Cerebellar nuclear complex (tissue), 1 donor: ENCODE measurements around the gene FRS3.

ENCODE experiments used
- DNase-seq, 2 experiments: peaks; one replicate each; lab custom pipeline; 2025; lab: John Stamatoyannopoulos, UW

The FRS3 gene

GRCh38 chr6:41790045-41790444 is 10.3 kb upstream of the FRS3 start:
- DNase-seq = no peak

DNA sequence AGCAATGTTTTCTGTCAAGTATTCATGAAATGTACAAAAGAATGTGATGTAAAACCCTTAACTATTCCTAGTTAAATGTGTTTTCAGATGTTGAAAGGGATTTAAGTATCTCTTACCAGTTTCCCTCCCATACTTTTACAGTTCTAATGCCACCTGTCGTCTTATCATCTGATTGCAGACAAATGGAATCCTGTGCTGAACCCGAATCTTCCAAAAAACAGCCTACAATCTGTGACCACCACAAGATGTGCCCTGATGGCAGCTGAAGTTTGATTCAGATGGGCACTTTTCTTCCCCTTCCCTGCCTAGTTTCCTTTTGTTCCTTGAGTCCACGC is 9.7 kb upstream of the FRS3 start:
- no peak for DNase-seq

- peak; percentile 71 to 73 for DNase-seq
Measured at GRCh38 chr6:41787219-41787917, 7.7 kb upstream of the FRS3 start, which contains the start of gene TOMM6. Gene TOMM6, plus strand, starts transcription at chr6:41787694. Its CDS starts 4 bp downstream, at chr6:41787698.

GRCh38 chr6:41786451-41787218 is 6.9 kb upstream of the FRS3 start:
- peak in 1 of 2 experiments; percentile 58 for DNase-seq

DNA sequence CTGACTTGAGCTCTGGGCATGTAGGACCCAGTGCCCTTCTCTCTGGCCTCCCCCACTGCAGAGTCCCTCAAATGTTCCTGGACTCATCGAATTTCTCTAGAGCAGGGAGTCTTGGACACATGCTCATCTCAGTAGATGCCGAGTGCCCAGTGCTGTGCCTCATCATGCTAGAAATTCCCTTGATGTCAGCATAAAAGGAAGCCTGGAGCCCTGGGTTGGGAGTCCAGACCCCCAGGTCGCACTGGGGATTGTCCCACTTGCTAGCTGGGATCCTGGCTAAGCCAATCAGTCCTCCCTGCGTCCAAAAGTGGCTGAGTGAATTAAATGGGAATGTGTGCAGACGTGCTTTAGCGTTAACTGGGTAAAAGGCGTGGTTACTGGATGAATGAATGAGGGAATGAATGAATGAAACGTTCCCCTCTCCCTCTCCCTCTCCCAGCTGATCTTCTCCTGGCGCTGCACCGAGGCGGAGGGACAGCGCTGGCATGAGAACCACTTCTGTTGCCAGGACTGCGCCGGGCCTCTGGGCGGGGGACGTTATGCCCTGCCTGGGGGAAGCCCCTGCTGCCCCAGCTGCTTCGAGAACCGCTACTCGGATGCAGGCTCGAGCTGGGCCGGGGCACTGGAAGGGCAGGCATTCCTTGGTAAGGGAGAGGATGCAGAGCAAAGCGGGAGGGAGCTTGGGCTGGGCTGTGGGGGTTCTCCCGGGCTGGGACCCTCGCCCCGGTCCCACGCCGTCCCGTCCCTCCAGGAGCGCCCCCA is 6.2 kb upstream of the FRS3 start:
- DNase-seq = peak in 1 of 2 experiments; percentile 12

GRCh38 chr6:41785254-41785653 is 5.6 kb upstream of the FRS3 start:
- no peak for DNase-seq

DNA sequence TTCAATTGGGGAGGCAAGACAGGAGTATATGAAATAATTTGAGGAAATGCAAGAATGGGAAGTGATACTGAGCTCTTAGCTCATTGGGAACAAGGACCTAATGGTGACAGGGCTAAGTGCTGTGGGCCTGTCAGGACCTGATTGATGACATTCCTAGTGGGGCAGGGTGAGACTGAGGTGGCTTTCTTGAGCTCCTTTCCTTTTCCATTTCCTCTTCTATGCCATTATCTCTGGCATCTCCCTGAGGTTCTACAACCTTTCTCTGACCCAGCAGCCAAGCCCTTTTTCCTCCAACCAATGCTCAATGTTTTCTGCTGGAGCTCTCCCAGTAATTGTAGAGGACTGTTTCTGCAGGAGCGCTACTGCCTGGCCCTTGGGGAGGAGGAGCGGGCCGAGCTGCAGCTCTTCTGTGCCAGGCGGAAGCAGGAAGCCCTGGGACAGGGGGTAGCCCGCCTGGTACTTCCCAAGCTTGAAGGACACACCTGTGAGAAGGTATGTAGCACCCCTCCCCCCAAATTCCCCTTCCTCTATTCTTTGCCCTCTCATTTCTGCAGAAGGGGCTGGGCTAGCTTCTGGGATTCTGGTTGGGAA is 5.0 kb upstream of the FRS3 start:
- no peak for DNase-seq

GRCh38 chr6:41783106-41783780 is 3.5 kb upstream of the FRS3 start:
- DNase-seq = no peak

- no peak for DNase-seq
Measured at GRCh38 chr6:41781366-41781730, 1.6 kb upstream of the FRS3 start.

DNA sequence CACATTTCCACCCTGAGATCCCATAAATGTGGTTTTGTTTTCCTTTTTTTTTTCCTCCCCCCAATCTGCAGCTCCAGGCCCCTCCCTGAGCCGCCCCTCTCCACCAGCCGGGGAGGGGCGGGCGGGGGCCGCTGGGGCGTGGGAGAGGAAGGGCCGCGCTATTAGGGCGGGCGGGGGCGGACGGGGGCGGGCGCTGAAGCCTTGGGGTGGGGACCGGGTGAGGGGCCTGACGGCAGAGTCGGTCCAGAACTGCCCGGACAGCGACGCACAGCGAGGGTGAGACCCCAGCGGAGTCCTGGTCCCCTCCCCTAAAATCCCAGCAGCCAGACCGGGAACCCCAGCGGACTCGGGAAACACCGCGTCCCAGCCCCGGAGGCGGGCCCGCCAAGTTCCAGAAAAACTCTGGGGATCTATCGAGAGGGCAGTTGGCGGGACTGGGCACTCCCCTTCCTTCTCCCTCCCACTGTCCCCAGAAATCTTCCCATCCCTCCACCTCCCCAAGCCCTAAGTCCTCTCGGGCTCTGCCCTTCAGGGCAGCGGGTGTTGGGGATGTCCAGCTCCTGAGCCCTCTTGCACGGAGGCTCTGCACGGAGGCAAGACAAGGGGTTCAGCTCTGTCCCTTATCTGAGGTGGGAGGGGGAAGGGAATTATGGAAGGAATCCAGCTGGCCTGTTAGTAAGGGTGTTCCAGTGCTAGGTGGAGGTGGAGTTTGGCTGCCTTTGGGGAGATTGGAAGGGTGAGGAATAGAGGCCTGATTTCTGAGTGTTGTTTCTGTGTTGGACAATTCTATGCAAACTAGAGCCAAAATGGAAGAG is 1.1 kb upstream of the FRS3 start, which contains the start of gene PRICKLE4:
Gene PRICKLE4 (plus strand): TSS at position 232 of the 815 bp plus-strand sequence. CDS start 2,692 bp downstream, outside the sequence.
- no peak for DNase-seq

GRCh38 chr6:41779336-41779735 is 364 bp downstream of the FRS3 start:
- DNase-seq = no peak

DNA sequence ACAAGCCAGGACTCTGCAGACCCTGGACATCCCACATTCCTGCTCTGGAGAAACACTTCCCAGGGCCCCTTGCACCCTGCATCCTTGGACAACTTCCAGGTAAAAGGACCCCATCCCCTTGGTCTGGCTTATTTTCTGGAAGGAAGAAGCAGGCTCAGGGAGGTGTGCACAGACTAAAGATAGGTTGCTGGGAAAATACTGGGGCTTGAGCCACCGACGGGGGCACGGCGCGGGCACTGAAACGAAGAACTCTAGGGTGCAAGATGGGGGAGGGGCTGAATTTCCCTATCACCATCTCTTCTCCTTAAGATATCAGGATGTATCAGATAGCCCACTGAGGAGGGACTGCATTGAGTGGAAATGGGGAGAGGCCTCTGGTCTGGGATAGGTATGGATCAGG is 805 bp downstream of the FRS3 start:
- no peak for DNase-seq

- DNase-seq = no peak
Measured at GRCh38 chr6:41777551-41778285, 2.0 kb downstream of the FRS3 start.

DNA sequence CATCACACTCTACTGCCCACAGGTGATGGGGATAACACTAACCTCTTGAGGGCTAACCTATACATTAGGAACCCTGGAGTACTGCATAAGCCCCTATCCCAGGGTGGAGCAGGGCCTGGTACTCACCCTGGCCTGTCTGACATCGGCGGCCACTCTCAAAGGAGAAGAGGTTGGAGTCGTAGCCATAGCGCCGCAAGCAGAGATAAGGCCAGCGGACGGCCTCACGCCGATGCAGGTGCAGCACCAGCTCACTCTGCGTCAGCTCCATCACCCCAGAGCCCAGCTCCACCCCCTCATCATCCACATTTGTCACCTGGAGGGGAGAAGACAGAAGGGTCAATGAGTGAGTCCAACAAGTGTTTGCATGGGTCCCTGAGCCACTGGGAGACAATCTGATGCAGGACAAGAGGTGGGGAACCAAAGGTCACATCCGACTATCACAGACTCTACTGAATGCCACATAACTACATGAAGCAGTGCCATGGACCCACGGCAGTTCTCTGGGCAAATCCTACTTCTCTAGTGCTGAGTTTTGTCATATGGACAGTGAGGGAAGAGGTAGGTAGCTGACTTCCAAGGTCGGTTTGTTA is 4.3 kb downstream of the FRS3 start:
- DNase-seq = no peak

DNA sequence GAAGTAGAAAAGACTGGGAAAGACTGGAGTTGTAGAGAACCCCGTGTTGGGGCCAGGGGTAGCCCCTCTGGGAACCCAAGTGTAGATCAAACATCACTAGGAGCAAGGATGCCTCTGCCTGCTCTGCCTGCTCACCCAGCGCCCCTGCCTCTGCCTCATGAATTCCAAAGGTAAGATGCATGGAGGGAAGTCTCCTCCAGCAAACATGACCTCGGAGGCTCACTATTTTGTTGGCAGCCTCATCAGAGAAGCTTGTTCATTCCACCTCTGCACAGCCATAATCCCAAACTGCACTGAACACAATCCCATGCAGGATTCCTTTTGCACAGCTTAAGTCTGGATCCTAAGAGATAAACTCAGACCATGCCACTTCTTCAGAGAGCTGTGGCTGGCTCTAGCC is 4.9 kb downstream of the FRS3 start:
- DNase-seq = no peak

DNA sequence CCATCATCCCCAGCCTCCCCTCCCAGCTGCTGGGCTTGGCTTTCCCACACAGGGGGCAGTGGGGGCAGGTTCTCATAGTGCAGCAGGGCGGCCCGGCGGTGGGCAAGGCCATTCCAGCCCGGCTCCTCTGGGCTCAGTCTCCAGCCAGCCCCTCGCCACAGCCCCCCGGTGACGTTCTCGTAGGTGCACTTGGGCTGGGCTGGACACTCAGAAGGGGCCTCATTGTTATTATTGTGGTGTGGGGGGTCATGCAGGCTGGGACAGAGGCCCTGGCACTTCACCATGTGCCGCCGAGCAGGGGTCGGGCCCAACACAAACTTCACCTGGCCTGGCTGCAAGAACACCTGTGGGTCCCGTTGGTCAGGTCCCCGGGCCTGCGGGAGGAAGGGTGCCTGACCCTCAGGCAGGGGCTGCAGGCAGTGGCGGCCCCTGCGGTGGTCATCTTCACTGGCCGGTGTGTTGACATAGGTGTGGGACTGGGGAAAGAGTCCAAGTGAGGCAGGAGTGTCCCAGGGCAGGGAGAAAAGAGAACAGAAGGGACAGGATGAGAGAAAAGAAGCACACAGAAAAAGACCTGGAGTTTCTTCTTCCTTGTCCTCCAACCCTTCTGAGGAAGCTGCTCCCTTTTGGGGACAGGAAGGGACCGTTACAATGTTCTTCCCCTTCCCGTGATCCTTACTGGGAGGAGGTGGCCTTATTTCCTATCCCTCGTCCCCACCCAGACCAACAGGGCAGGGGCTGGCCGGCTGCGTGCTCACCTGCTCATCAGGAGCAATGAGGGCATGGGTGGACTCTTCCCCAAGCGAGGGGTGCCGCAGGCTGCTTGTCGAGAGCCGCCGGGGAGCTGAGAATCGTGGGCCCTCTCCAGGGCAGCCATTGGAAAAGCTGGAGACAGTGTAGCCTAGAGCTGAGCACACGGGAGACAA is 8.4 kb downstream of the FRS3 start:
- DNase-seq = no peak

- DNase-seq = no peak
Measured at GRCh38 chr6:41770381-41771057, 9.2 kb downstream of the FRS3 start.

GRCh38 chr6:41769376-41769775 is 10.3 kb downstream of the FRS3 start:
- no peak for DNase-seq
